Amniotic epithelial cell (primary cell): Measurements from ENCODE around the gene TMEM52.

ENCODE experiments used
- DNase-seq: peaks from one replicate; pipeline ENCODE4 v3.0.0-alpha.2; 2010; ENCODE audit warnings: low read depth

Gene TMEM52

DNA sequence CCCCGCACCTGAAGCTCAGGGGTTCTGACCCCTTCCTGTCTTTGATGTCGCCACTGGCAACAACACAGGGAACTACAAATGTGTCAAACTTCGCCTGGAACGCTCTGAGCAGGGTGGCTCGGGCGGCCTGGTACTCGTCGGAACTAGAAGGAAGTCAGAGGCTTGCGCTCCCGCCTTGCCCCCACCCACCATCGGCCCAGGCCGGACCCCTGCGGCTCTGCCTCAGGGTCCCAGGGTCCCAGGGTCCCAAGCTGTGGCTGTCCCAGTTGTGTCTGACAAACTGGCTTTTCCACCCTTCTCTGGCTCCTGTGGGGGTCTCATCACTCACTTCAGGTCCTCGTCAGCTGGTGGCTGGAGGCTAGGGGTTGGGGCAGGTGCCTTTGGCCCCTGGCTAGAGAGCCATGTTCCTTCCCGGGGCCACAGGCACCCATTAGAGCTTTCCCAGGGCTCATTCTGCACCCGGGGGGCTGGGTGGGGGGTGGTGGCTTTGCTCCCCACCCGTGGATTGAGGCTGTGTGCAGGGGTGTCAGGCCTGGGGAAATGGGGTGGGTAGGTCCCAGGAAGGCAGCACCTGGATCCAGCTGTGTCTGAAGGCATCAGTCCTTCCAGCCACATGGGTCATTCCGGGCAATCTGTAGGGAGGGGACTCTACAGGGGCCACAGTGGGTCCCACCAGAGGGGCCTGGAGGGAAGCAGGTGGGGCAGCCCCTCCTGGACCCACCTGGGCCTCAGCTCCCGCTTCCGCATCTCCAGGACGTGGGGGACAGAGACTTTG lies 8.0 kb upstream of the TMEM52 start:
- no peak for DNase-seq

GRCh38 chr1:1926346-1926811 lies 7.3 kb upstream of the TMEM52 start:
- no peak for DNase-seq

- DNase-seq, result no peak
Observed at GRCh38 chr1:1925437-1926345, 6.6 kb upstream of the TMEM52 start.

GRCh38 chr1:1924849-1925248 lies 5.8 kb upstream of the TMEM52 start:
- no peak for DNase-seq

- DNase-seq, result no peak
Observed at GRCh38 chr1:1924386-1924785, 5.3 kb upstream of the TMEM52 start.

DNA sequence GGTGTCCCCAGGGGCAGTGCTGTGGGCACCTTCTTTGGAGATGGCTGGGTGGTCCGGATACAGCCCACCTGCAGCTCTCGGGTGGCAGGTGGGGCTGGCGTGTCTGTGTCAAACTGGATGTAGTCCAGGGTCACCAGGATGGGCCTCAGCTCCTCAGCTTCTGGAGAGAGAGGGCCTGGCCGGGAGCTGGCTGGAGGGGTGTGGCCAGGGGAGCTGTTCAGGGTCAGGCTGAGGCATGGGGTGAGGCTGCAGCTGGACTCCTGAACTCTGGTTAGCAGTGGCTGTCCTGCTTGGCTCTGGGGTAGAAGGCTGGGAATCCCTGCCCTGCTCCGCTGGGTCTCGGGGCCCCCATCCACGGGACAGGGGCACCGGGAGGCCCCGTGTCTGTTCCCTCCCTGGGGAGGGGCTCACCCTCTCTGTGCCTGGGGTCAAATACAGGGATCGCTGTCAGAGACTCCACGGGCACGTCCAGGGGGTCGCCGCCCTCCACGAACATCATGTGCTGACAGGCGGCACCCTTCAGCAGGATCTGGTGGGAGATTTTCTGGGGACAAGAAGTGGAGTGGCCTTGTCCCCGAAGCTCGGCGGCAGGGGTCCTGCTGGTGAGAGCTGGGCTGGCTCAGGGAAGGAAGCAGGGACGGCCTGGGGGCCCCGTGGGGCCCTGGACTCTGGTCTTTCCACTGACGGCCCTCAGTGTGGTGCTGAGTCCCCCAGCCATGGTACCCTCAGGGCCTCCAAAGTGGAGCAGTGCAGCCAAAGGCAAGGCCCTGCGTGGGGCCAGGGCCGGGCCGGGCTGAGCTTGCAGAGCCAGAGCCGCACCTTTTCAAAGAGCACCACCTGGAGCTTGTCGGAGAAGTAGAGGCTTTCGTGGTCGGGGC lies 4.1 kb upstream of the TMEM52 start:
- DNase-seq, result no peak

- DNase-seq, result no peak
Observed at GRCh38 chr1:1922702-1922955, 3.5 kb upstream of the TMEM52 start.

GRCh38 chr1:1921901-1922701 lies 3.0 kb upstream of the TMEM52 start:
- DNase-seq, result no peak

DNA sequence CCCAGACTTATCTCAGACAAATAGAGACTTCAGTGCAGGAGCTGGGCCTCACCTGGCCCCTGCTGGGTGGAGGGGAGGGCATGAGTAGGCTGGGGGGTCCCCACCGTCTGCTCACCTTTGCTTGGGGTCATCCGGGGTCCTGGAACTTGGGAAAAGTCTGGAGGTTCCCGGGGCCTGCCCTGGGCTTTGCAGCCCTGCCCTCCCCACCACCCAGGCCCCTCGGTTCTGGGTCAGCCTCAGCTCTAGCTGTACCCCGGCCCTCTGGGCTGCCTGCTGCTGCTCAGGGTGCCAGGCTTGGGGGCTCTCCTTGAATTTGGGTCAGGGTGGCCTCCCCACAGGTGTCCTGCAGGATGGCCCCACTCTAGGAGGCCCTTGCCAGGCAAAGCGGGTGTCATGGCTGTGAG lies 2.4 kb upstream of the TMEM52 start:
- DNase-seq, result no peak

DNA sequence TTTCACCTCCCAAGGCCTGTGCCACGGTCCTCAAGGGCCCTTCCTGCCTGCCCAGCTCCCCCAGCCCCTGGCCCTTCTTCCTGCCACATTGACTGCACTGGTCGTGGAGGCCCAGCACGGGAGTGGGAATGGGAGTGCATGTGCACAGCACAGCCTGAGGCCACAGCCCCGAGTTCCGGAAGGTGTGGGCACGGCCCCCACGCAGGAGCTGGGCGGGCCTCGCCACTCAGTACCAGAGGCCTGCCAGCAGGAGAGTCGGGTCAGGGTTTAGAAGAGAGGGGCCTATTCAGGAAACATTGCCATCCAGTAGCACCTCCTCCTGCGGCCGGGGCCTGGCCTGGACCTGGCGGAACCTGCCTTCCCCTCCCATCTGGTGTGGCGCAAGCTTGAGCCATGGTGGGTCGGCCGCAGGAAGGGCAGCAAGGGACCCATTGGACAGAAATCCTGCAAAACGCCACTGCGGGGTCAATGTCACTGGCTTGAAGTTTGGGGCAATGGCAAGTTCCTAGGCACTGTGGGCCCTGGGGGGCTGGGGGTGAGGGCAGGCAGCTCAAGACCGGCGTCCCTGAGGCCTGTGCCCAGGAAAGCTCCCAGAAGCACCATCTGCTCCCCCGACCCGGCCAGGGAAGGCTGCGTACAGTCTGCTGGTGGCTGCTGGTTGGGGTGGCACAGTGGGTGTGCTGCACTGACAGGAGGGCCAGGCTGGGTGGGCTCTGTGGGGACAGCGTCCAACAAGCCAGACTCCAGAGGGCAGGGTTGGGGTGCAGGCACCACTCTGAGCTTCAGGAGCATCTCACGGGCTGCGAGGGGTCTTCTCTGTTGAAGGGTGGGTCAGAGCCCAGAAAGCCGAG lies 1.8 kb upstream of the TMEM52 start:
- no peak for DNase-seq

DNA sequence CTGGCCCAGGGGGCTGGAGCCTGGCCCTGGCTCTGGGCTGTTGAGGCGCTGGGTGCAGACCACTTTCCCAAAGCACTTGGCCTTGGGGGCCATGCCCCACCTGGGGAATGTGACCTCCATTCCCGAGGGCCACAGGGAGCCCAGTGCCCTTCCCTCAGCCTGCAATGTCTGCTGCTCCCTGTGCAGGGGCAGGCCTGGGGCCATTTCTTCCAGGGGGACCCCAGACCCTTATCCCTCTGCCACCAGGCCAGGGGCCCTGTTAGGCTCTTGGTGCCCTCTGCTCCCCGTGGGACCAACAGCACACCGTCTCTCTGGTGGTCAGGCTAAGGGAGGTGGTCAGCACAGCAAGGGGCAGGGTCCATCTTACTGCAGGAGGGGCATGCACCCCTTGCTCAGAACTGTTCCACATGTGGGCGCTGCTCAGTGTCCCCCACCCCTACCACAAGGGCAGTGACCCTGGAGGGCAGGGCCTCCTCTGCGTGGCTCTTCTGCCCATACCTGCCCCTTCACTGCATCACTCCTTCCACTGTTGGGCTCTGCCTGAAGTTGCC lies 1.1 kb upstream of the TMEM52 start:
- DNase-seq, result no peak

- peak; percentile 92 for DNase-seq
Observed at GRCh38 chr1:1919304-1920056, 401 bp upstream of the TMEM52 start.

GRCh38 chr1:1917995-1918900 lies 831 bp downstream of the TMEM52 start:
- no peak for DNase-seq

GRCh38 chr1:1917304-1917976 lies 1.6 kb downstream of the TMEM52 start:
- no peak for DNase-seq

DNA sequence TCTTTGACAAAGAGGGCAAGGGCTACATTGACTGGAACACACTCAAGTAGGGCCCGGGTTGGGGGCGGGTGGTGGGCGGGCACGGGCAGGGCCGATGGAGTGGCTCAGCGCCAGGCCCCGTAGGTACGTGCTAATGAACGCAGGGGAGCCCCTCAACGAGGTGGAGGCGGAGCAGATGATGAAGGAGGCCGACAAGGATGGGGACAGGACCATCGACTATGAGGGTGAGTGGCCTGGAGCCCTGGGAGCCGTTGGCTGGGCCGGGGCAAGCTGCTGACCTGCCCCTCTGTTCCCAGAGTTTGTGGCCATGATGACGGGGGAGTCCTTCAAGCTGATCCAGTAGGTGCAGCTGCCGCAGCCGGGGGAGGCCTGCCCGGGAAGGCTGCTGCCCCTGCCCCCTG lies 2.2 kb downstream of the TMEM52 start:
- no peak for DNase-seq

- DNase-seq, result no peak
Observed at GRCh38 chr1:1915911-1916840, 2.9 kb downstream of the TMEM52 start.
